ENCODE data around the gene SUGCT. TPM values are rescaled to one million over a fixed set of nuclear protein-coding genes. Genes with fewer than 3 reads are reported as not detected.

SUGCT gene
- polyA plus RNA-seq, 1 experiment, result 12.5 TPM

GRCh38 chr7:40773656-40774055 lies 638.9 kb downstream of the SUGCT start:
- no peak overlapping the region for H3K4me3 ChIP-seq (ENCODE audit: low read depth, low read length)
- H3K9me3 ChIP-seq (ENCODE audit: control insufficient read depth, insufficient read depth, low read length), result no peaks in the 10 kb centered on the region
- no peak overlapping the region for H3K27ac ChIP-seq (ENCODE audit: low read depth, low read length)
- TF ChIP-seq CTCF (IDR thresholded peaks at IDR 0.05; ENCODE audit: low read depth, low read length), result no peak
- POLR2A ChIA-PET, result no interaction called here
- no peak for DNase-seq (ENCODE audit: low read depth, low spot score)
- H3K27me3 ChIP-seq (ENCODE audit: control insufficient read depth, insufficient read depth, low read length), result no peaks in the 10 kb centered on the region
- CTCF ChIA-PET, result interaction anchor here (1.3 kb wide), 1 partner anchor 931 kb away, joined by 3 read pairs; no protein-coding TSS in a partner anchor

GRCh38 chr7:40775877-40776276 lies 641.1 kb downstream of the SUGCT start:
- ChIA-PET CTCF (no interaction called here), POLR2A (no interaction called here)
- H3K27ac ChIP-seq (ENCODE audit: low read depth, low read length), result no peak overlapping the region
- TF ChIP-seq CTCF (IDR thresholded peaks at IDR 0.05; ENCODE audit: low read depth, low read length), result no peak
- H3K27me3 ChIP-seq (ENCODE audit: control insufficient read depth, insufficient read depth, low read length), result no peaks in the 10 kb centered on the region
- no peaks in the 10 kb centered on the region for H3K9me3 ChIP-seq (ENCODE audit: control insufficient read depth, insufficient read depth, low read length)
- H3K4me3 ChIP-seq (ENCODE audit: low read depth, low read length), result no peak overlapping the region
- DNase-seq (ENCODE audit: low read depth, low spot score), result no peak

- Histone ChIP-seq H3K27me3 (ENCODE audit: control insufficient read depth, insufficient read depth, low read length) (no peaks in the 10 kb centered on the region), H3K4me3 (ENCODE audit: low read depth, low read length) (no peak overlapping the region), H3K27ac (ENCODE audit: low read depth, low read length) (no peak overlapping the region), H3K9me3 (ENCODE audit: control insufficient read depth, insufficient read depth, low read length) (no peaks in the 10 kb centered on the region)
- TF ChIP-seq CTCF (IDR thresholded peaks at IDR 0.05; ENCODE audit: low read depth, low read length), result no peak
- ChIA-PET POLR2A (no interaction called here), CTCF (interaction anchor here (0.8 kb wide), 1 partner anchor 14 kb away, joined by 3 read pairs; no protein-coding TSS in a partner anchor)
- DNase-seq (ENCODE audit: low read depth, low spot score), result no peak
Measured at GRCh38 chr7:40777730-40778312, 643.0 kb downstream of the SUGCT start.

GRCh38 chr7:40780460-40780859 lies 645.7 kb downstream of the SUGCT start:
- H3K27ac ChIP-seq (ENCODE audit: low read depth, low read length), result no peak overlapping the region
- no peak overlapping the region for H3K4me3 ChIP-seq (ENCODE audit: low read depth, low read length)
- H3K27me3 ChIP-seq (ENCODE audit: control insufficient read depth, insufficient read depth, low read length), result no peaks in the 10 kb centered on the region
- H3K9me3 ChIP-seq (ENCODE audit: control insufficient read depth, insufficient read depth, low read length), result no peaks in the 10 kb centered on the region
- no peak for DNase-seq (ENCODE audit: low read depth, low spot score)
- CTCF ChIA-PET, result interaction anchor here (0.7 to 0.9 kb wide), 2 partner anchors 241 to 916 kb away, joined by 3 to 5 read pairs; no protein-coding TSS in a partner anchor
- no peak for TF ChIP-seq CTCF (IDR thresholded peaks at IDR 0.05; ENCODE audit: low read depth, low read length)
- POLR2A ChIA-PET, result no interaction called here

GRCh38 chr7:40782836-40783235 lies 648.0 kb downstream of the SUGCT start:
- TF ChIP-seq CTCF (IDR thresholded peaks at IDR 0.05; ENCODE audit: low read depth, low read length), result no peak
- ChIA-PET CTCF (no interaction called here), POLR2A (no interaction called here)
- H3K27ac ChIP-seq (ENCODE audit: low read depth, low read length), result no peak overlapping the region
- no peaks in the 10 kb centered on the region for H3K27me3 ChIP-seq (ENCODE audit: control insufficient read depth, insufficient read depth, low read length)
- no peak for DNase-seq (ENCODE audit: low read depth, low spot score)
- no peak overlapping the region for H3K4me3 ChIP-seq (ENCODE audit: low read depth, low read length)
- H3K9me3 ChIP-seq (ENCODE audit: control insufficient read depth, insufficient read depth, low read length), result no peaks in the 10 kb centered on the region

All from AG04450 (cell line).